H1 (cell line): ENCODE measurements around the gene BCAR3. TPM values are rescaled to one million over a fixed set of nuclear protein-coding genes. Genes with fewer than 3 reads are reported as not detected.

Source experiments
- BCL11A ChIP-seq, 2 experiments: IDR thresholded peaks; one replicate each; pipeline ENCODE4 v1.6.1; 2011; ENCODE audit warnings: low read depth in 2 of 2, low read length in 2 of 2, mild to moderate bottlenecking in 2 of 2
- CEBPB ChIP-seq: IDR thresholded peaks from 2 replicates; pipeline ENCODE4 v1.6.1; 2012; ENCODE audit warnings: low read depth, low read length
- FOSL1 ChIP-seq: IDR thresholded peaks from 2 replicates; pipeline ENCODE4 v1.6.1; 2011; ENCODE audit warnings: mild to moderate bottlenecking, low read depth, low read length, moderate library complexity; ENCODE audit not compliant: insufficient read depth
- JUN ChIP-seq: IDR thresholded peaks from 2 replicates; pipeline ENCODE4 v1.6.1; 2011; ENCODE audit warnings: low read depth, mild to moderate bottlenecking, improper control_type of control experiment, low read length
- MAFK ChIP-seq: IDR thresholded peaks from 2 replicates; pipeline ENCODE4 v1.6.1; 2012; ENCODE audit warnings: low read depth, mild to moderate bottlenecking, improper control_type of control experiment, low read length
- SP4 ChIP-seq: IDR thresholded peaks from 2 replicates; pipeline ENCODE4 v1.6.1; 2012; ENCODE audit warnings: low read length, inconsistent platforms
- TBP ChIP-seq: IDR thresholded peaks from 2 replicates; pipeline ENCODE4 v1.6.1; 2011; ENCODE audit warnings: low read depth, low read length, improper control_type of control experiment
- TEAD4 ChIP-seq: IDR thresholded peaks from 2 replicates; pipeline ENCODE4 v1.6.1; 2012; ENCODE audit warnings: low read depth, low read length, inconsistent platforms, mixed read lengths
- polyA plus RNA-seq, 7 experiments: library from polyadenylated mRNA; depleted of rRNA in 3 of 7; stranded (reverse) in 5 of 7; unstranded in 2 of 7; fragments of >200 nt in 5 of 7; fragments of 200-250 nt in 2 of 7; gene quantifications; 1 replicate in 5 of 7; 2 replicates in 1 of 7; 4 replicates in 1 of 7; pipeline versions ENCODE4 v1.2.1 to v1.2.3, GENCODE V29; 2011 to 2013; ENCODE audit warnings: missing spikeins in 2 of 7, mixed read lengths in 2 of 7
- total RNA-seq: library from RNA; stranded (reverse); fragmentation: NEBNext Ultra II Directional; extraction: Animal tissue kit (Norgen Biotek cat#: 25700); gene quantifications from 2 replicates; pipeline ENCODE4 v1.2.1, GENCODE V29; 2021
- TF ChIP-seq, protein P1 (sequence below), 3 experiments: IDR thresholded peaks; 1 replicate in 2 of 3; 2 replicates in 1 of 3; pipeline versions ENCODE4 v1.5.1 to v1.6.1; 2011; ENCODE audit warnings: low read length in 3 of 3, mild to moderate bottlenecking in 3 of 3, inconsistent platforms in 2 of 3, low read depth in 1 of 3, moderate library complexity in 1 of 3; ENCODE audit not compliant: insufficient read depth in 1 of 3; ENCODE audit errors: control extremely low read depth in 1 of 3

Gene BCAR3
- total and polyA plus RNA-seq, 2 of the 8 experiments (the other 6 are each of a cell fraction or from before 2014, with no cell fraction given) = 5.6 to 9.2 TPM

DNA sequence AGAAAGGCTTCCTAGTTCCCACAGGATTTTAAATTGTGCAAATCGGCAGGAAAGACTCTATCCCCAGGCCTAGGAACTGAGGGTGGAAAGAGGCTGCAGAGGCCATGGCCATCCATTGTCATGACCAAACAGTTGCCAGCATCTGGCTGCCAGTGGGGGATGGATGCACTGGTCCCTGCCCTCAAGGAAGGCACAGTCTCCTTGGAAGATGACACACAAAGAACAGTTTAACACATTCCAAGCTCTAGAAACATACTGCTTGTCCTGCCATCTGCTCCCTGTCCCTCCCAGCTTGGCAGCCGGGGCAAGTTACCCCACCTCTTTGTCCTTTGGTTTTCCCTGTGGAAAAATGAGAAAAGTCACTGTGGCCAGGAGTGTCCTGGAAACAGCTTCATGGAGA is 83.2 kb downstream of the BCAR3 start (continued):
- TF ChIP-seq CEBPB (no peak), SP4 (no peak), JUN (no peak), MAFK (no peak), TBP (no peak), FOSL1 (no peak), TEAD4 (no peak), BCL11A (IDR thresholded peaks at IDR 0.05; ENCODE audit: low read depth in 2 of 2, low read length in 2 of 2) (no peak)
- TF ChIP-seq, protein P1, sequence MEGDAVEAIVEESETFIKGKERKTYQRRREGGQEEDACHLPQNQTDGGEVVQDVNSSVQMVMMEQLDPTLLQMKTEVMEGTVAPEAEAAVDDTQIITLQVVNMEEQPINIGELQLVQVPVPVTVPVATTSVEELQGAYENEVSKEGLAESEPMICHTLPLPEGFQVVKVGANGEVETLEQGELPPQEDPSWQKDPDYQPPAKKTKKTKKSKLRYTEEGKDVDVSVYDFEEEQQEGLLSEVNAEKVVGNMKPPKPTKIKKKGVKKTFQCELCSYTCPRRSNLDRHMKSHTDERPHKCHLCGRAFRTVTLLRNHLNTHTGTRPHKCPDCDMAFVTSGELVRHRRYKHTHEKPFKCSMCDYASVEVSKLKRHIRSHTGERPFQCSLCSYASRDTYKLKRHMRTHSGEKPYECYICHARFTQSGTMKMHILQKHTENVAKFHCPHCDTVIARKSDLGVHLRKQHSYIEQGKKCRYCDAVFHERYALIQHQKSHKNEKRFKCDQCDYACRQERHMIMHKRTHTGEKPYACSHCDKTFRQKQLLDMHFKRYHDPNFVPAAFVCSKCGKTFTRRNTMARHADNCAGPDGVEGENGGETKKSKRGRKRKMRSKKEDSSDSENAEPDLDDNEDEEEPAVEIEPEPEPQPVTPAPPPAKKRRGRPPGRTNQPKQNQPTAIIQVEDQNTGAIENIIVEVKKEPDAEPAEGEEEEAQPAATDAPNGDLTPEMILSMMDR (IDR thresholded peaks at IDR 0.05; ENCODE audit: control extremely low read depth in 1 of 3, insufficient read depth in 1 of 3, low read depth in 1 of 3, low read length in 3 of 3) = no peak
